SH-SY5Y (cell line): ENCODE data around the gene RAI14.
A peak's percentile ranks its signal among the peaks of the same experiment; 100 is the strongest.

Experiments used
- GATA2 ChIP-seq: IDR thresholded peaks from 2 replicates; pipeline ENCODE4 v1.6.1; 2011; ENCODE audit warnings: mild to moderate bottlenecking, low read depth, low read length
- GATA3 ChIP-seq: IDR thresholded peaks from 2 replicates; pipeline ENCODE4 v1.6.1; 2011; ENCODE audit warnings: low read depth, mild to moderate bottlenecking, low read length, moderate library complexity

The RAI14 gene

GRCh38 chr5:34833976-34834793 is 178.1 kb downstream of the RAI14 start:
- no peak for TF ChIP-seq GATA3
- TF ChIP-seq GATA2: no peak

DNA sequence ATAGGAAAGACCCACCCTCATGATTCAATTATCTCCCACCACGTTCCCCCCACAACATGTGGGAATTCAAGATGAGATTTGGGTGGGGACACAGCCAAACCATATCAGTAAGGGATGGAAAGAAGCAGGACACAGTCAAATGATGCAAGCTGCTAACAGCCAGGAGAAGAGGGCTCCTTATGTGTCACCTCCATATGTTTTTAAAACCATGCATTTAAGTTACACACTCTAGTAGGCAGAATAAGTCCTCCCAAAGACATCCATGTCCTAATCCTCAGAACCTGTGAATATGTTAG is 178.6 kb downstream of the RAI14 start:
- TF ChIP-seq GATA3 (no peak), GATA2 (no peak)

- no peak for TF ChIP-seq GATA3
- no peak for TF ChIP-seq GATA2
Observed at GRCh38 chr5:34835664-34836063, 179.5 kb downstream of the RAI14 start.

- no peak for TF ChIP-seq GATA3
- TF ChIP-seq GATA2: no peak
Observed at GRCh38 chr5:34838785-34839714, 182.9 kb downstream of the RAI14 start, which contains the start of gene TTC23L. TSS of gene TTC23L (plus strand) at chr5:34839164. CDS start at chr5:34840672, 1,508 bp downstream.

DNA sequence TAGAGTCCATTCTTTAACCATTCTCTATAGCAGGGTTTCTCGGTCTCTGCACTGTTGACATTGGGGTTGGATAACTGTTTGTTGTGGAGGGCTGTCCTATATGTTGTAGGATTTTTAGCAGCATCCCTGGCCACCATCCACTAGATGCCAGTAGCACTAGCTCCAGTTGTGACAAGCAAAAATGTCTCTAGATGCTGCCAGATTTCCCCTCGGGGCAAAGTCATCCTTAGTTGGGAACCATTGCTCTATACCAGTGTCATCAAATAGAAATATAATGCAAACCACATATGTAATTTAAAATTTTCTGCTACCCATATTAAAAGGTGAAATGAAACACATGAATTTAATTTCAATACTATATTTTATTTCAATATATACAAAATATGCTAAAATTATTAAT is 185.7 kb downstream of the RAI14 start:
- TF ChIP-seq GATA2: no peak
- no peak for TF ChIP-seq GATA3

DNA sequence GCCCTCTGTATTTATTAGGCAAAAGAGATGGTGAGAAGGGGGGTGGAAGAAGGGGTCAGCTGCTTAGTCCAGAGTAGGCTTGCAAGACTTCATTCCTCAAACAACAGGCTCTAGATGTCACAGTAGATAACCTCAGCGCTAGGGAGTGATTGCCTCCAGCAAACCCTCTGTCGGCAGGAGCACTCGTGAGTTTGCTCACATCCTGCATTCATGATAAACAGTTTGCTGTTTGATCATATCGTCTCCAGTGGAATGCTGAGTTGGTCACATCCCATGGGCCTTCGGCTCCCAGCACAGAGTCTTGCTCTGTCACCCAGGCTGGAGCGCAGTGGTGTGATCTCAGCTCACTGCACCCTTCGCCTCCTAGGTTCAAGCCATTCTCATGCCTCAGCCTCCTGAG is 186.4 kb downstream of the RAI14 start:
- TF ChIP-seq GATA3: no peak
- peak; percentile 61; the same call in 1 of the 2 replicates for TF ChIP-seq GATA2

DNA sequence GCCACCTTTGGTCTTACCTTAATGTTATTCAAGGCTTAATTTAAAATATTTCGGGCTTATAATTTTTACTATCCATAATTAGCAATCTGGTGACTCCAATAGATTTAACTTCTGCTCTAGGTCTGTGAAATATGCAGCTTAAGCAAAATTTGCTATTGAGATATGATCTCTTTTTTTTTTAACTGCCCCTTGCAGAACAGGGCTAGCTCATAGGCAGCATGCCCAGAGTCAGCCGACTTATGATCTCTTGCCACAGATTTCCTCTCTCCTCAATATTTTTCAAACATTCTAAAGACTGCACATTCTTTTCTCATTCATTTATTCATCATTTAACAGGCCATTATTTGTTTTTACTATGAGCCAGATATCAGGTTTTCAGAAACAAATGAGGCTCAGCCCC is 187.4 kb downstream of the RAI14 start:
- no peak for TF ChIP-seq GATA2
- TF ChIP-seq GATA3: no peak

- TF ChIP-seq GATA2 (no peak), GATA3 (no peak)
Observed at GRCh38 chr5:34844106-34844505, 188.0 kb downstream of the RAI14 start.

DNA sequence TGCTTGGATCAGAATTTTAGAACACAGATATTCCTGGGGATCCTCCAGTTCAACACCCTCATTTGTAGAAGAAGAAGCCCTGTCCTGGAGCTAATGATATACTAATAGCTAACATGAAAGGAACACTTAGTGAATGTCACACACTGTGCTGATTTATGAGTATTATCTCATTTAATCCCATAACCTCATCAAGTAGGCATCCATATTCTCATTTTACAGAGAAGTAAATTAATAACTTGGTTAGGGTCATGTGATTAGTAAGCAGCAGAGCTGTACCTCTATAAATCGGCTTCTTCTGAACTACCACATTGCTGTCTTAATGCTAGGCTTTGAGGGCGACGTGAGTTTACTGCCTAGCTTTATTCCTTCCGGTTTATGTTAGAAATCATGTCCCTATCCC is 188.9 kb downstream of the RAI14 start:
- TF ChIP-seq GATA3 (no peak), GATA2 (no peak)

GRCh38 chr5:34847056-34847455 is 190.9 kb downstream of the RAI14 start:
- TF ChIP-seq GATA3: no peak
- no peak for TF ChIP-seq GATA2

DNA sequence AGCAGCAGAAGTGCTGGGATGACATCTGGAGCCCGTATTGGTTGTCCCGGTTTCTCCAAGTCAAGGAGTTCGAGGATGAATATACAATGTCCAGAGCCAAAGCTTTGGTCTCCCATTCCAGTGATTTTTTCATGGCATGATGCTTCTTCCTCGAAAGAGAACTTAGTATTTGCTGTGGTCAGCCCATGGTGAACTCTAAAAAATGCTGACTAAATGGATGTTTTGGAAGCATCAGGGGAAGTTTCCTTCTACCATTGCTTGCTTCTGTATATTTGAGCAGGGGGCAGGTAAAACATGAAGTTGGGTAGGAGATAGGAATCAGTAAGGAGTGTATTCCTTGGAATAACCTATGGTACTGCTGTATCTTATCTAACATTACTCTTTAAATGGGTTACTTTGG is 191.4 kb downstream of the RAI14 start:
- TF ChIP-seq GATA3 (no peak), GATA2 (no peak)

DNA sequence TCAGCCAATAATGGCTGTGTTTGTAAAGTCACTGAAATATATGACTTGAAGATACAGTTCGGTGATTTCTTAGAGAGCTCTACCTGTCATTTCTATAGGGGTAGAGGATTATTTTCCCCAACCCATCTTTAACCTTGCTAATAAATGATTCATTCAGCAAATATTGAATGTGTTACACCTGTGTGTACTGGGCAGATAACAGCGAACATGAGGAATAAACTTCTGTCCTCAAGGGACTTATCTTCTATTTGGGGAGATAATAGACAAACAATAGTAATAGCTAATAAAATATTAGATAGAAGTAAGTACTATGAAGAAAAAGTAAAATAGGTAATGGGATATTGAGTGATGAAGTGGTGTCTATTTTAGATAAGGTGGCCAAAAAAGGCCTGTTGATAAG is 192.1 kb downstream of the RAI14 start:
- TF ChIP-seq GATA2: no peak
- no peak for TF ChIP-seq GATA3

DNA sequence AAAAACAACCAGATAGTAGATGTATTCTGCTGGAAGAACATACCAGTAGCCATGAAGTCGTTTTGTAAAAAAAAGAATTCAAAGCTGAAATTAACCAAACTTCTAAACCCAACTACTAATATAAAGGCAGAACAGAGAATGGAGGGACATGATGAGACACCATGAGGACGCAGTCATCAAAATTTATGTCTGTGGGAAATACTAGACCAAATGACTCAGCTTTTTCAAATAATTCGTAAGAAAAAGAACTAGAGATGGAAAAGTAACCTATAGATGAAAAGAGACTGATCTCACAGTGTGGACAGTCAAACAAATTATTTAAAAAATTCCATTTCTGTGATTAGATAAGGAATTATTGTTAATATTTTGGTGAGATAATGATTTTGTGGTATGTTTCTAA is 193.1 kb downstream of the RAI14 start:
- TF ChIP-seq GATA2 (no peak), GATA3 (no peak)

- no peak for TF ChIP-seq GATA2
- no peak for TF ChIP-seq GATA3
Observed at GRCh38 chr5:34854459-34855174, 198.5 kb downstream of the RAI14 start.
